NCI-H2227 (cell line): ENCODE results near the gene PAK2.
A peak's percentile ranks its signal among the peaks of the same experiment; 100 is the strongest.
"Not testable (repeated sequence)": the region's sequence is repeated elsewhere in the genome, so short reads cannot be mapped to it uniquely, and the experiment has no call there.

Experiments used
- DNase-seq: peaks from one replicate; lab custom pipeline; 2025; ENCODE audit not compliant: unreplicated experiment; lab: John Stamatoyannopoulos, UW

The PAK2 gene

GRCh38 chr3:196842567-196843434 is 103.1 kb downstream of the PAK2 start:
- DNase-seq, result peak; percentile 37

- no peak for DNase-seq
These were observed 103.9 kb downstream of the PAK2 start for GRCh38 chr3:196843435-196844110.

- DNase-seq, result not testable (repeated sequence)
These were observed 104.9 kb downstream of the PAK2 start for GRCh38 chr3:196844235-196845219.

- DNase-seq, result not testable (repeated sequence)
These were observed 108.7 kb downstream of the PAK2 start for GRCh38 chr3:196848375-196848774.

- no peak for DNase-seq
These were observed 109.6 kb downstream of the PAK2 start for GRCh38 chr3:196849180-196849741.

- not testable (repeated sequence) for DNase-seq
These were observed 123.3 kb downstream of the PAK2 start for GRCh38 chr3:196863000-196863399.

GRCh38 chr3:196867155-196867506 is 127.5 kb downstream of the PAK2 start:
- no peak for DNase-seq

GRCh38 chr3:196867507-196868296 is 128.0 kb downstream of the PAK2 start, which contains the start of gene SENP5:
Gene SENP5 (plus strand): TSS chr3:196867920. CDS start chr3:196885182, 17,262 bp downstream.
- DNase-seq, result peak; percentile 95

- peak; percentile 65 for DNase-seq
These were observed 128.6 kb downstream of the PAK2 start for GRCh38 chr3:196868297-196868661.

- DNase-seq, result no peak
These were observed 132.7 kb downstream of the PAK2 start for GRCh38 chr3:196872316-196872715.

GRCh38 chr3:196874511-196875094 is 134.9 kb downstream of the PAK2 start:
- DNase-seq, result not testable (repeated sequence)

- no peak for DNase-seq
These were observed 135.6 kb downstream of the PAK2 start for GRCh38 chr3:196875258-196875657.
